GM18870 (cell line): ENCODE results near the gene SHOX.
"Not testable (repeated sequence)": the region's sequence is repeated elsewhere in the genome, so short reads cannot be mapped to it uniquely, and the experiment has no call there.

Experiments used
- ATAC-seq: cut with Tn5 transposase; IDR thresholded peaks from one replicate; pipeline ENCODE4 v1.9.1; 2021; ENCODE audit warnings: moderate library complexity; ENCODE audit not compliant: unreplicated experiment

The SHOX gene

DNA sequence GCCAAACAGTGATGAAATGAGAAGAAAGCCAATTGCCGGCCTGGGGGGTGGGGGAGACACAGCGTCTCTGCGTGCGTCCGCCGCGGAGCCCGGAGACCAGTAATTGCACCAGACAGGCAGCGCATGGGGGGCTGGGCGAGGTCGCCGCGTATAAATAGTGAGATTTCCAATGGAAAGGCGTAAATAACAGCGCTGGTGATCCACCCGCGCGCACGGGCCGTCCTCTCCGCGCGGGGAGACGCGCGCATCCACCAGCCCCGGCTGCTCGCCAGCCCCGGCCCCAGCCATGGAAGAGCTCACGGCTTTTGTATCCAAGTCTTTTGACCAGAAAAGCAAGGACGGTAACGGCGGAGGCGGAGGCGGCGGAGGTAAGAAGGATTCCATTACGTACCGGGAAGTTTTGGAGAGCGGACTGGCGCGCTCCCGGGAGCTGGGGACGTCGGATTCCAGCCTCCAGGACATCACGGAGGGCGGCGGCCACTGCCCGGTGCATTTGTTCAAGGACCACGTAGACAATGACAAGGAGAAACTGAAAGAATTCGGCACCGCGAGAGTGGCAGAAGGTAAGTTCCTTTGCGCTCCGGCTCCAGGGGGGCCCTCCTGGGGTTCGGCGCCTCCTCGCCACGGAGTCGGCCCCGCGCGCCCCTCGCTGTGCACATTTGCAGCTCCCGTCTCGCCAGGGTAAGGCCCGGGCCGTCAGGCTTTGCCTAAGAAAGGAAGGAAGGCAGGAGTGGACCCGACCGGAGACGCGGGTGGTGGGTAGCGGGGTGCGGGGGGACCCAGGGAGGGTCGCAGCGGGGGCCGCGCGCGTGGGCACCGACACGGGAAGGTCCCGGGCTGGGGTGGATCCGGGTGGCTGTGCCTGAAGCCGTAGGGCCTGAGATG, at the start of gene SHOX:
SHOX (plus strand) TSS at position 180 of the 885 bp plus-strand sequence; CDS start at position 287, 107 bp downstream.
- ATAC-seq, result no peak

DNA sequence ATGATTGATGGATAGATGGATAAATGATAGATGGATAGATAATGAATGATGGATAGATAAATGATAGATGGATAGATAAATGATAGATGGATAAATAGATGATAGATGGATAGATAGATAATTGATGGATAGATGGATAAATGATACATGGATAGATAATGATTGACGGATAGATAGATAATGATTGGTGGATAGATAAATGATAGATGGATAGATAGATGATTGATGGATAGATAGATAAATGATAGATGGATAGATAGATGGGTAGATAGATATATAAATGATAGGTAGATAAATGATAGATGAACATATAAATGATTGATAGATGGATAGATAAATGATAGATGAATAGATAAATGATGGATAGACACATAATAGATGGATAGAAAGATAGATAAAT, 49.5 kb upstream of the SHOX start:
- ATAC-seq, result no peak

DNA sequence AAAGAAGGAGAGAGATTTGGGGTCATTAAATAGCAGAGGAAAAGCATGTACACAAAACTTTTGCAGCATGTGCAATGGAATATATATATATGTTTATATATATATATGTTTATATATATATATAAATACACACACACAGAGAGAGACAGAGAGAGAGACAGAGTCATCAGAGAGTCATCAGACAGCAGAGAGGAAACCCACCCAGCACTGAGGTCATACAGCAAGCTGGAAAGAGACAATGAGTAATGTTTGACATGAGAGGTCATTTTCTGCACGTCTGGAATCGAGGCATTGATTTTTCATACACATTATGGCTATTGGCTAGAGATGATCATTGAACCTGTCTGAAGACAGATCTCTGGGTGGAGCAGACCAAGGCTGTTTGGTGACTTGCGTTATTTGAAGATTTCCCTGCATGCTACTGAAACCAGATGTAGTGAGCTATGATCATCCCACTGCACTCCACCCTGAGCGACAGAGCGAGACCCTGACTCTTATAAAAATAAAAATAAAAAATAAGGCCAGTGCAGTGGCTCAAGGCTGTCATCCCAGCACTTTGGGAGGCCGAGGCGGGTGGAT, 48.8 kb upstream of the SHOX start:
- no peak for ATAC-seq

- ATAC-seq, result no peak
Measured at GRCh38 chrX:584572-584971, 46.0 kb upstream of the SHOX start.

GRCh38 chrX:585115-585808, 45.3 kb upstream of the SHOX start:
- ATAC-seq, result no peak

GRCh38 chrX:586351-586750, 44.2 kb upstream of the SHOX start:
- no peak for ATAC-seq

DNA sequence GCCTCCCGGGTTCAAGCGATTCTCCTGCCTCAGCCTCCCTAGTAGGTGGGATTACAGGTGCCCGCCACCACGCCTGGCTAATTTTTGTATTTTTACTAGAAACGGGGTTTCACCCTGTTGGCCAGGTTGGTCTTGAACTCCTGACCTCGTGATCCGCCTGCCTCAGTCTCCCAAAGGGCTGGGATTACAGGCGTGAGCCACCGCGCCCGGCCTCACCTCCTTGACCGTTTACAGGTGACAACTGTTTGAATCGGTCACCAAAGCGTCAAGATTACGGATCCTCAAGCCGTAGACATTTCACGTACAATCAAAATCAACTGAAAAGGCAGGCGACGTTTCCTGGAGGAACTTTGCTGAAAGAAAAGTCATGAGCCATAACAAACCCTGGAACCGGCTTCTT, 41.3 kb upstream of the SHOX start:
- ATAC-seq, result not testable (repeated sequence)

DNA sequence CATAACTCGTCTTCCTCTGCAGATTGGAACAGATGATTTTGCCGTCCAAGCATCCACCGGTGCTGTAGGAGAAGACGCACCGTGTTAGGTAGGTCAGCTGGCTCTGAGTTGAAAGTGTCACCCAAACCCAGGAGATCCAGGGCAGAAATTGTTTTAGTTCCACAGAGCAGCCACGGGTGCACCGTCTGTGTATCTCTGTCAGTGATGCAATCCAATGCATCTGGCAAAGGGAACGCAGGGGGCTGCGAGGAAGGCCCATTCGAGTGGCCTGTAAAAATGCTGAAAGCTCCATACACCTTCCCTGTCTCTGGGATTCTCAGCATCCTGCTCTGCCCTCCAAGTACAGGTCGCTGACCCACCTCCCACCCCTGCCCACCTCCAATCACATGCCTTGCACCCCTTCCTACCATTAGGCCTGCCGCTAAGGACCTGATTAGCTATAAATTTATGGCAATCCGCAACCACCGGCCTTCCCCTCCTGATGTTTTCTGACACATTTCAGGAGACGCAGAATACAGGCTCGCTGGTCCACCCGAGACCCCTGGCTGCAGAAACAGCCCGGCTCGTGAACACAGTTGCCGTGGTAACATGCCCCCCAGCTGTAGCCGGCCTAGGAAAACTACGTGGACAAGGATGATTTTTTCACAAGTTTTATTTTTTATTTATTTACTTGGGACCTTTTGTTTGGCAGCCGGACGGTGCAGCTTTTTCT, 39.7 kb upstream of the SHOX start:
- no peak for ATAC-seq

- no peak for ATAC-seq
Measured at GRCh38 chrX:599837-600715, 30.5 kb upstream of the SHOX start.

DNA sequence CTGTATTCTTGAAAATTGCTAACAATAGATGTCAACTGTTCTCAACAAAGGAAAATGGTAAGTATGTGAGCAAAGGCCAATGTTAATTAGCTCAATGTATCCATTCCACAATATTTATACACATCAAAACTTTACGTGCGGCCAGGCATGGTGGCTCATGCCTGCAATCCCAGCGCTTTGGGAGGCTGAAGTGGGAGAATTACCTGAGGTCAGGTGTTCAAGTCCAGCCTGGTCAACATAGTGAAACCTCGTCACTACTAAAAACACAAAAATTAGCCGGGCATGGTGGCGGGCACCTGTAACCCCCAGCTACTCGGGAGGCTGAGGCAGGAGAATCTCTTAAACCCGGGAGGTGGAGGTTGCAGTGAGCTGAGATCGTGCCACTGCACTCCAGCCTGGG, 27.6 kb upstream of the SHOX start:
- not testable (repeated sequence) for ATAC-seq

- not testable (repeated sequence) for ATAC-seq
Measured at GRCh38 chrX:604616-605015, 26.0 kb upstream of the SHOX start.

- ATAC-seq, result not testable (repeated sequence)
Measured at GRCh38 chrX:608088-608487, 22.5 kb upstream of the SHOX start.

DNA sequence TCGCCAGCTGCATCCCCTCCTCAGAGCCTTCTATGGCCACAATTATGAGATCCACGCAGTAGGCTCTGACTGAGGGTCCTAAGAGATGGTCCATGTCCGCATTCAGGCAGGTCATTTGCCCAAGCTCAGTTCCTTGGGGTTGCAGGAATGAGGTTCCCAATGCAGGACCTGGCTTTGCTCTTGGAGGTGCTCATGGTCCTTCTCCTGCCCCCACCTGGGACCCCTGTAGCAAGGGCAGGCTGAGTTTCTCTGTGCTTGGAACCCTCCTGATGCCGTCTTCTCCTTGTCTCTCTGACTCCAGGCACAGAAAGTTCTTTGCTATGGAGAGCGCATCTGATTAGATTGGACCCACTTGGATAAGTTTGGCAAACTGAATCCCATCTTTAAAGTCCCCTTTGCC, 16.5 kb upstream of the SHOX start:
- ATAC-seq, result no peak

DNA sequence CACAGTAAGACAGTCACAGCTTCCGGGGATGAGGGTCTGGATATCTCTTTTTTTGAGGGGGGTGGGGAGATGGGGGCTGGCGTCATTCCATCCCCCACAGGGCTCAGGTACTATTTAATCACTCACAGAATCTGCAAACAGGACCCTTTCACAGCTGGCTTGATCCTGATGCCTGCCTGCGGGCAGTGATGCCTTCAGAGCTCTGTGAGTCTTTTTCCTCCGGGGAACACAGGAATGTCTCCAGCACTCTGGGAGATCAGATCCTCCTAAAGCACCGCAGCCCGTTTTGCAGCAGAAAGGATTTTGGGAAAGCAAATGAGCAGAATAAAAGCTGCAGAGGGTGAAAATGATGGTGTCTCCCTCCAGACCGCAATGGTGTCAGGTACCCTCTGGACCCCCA, 13.2 kb upstream of the SHOX start:
- ATAC-seq, result no peak

DNA sequence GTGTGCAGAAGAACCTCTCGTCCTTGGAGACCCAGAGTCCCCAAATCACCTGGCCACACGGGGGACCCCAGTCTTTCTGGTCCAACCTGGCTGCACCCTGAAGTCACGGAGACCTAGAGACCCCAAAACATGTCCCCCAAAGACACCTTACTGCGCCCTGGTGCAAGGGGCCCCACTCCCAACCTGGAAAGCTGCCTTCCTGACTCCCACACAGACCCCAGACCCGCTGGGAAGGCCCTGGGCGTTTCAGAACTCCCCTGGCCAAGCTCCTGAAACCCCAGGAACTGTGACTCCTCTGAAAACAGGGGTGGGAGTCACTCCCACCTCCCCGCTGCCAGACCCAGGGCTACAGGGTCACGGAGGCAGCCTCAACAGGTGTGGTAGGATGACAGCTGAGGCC, 12.7 kb upstream of the SHOX start:
- no peak for ATAC-seq

DNA sequence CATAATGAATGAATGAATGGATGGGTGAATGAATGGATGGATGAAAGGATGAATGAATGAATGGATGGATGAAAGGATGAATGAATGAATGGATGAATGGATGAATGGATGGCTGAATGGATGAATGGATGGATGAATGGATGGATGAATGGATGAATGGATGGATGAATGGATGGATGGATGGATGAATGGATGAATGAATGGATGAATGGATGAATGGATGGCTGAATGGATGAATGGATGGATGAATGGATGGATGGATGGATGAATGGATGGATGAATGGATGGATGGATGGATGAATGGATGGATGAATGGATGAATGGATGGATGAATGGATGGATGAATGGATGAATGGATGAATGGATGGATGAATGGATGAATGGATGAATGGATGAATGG, 12.3 kb upstream of the SHOX start:
- not testable (repeated sequence) for ATAC-seq

DNA sequence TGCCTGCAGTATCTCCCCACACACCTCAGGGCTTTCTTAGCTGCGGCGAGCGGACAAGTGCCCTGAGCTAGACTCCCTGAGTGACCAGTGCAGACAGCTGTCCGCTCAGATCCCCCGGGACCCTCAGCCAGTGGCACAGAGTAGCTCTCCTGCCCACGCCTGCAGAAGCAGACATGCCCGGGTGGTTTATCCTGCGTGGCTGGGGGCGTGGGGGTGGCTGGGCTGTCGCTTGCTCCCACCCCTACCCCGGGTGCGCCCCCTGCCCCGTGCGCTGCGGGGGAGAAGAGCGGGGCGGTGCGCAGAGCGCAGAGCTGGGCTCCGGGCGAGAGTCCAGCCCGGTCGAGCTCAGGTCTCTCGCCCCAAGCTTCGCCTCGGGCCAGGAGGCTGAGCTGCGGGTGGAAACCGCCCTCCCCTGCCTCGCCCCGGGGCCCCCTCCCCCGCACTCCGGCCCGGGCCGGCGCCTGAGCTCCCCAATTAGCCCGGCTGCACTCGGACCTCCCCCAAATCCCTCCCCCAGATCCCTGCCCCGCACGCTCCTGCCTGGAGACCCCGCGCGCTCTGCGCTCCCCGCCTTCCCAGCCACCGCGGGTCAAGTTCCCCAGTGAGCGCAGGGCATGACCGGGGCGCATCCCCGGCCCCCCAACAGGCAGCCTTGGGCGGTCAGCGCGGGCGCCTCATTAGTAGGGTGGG, 11.7 kb upstream of the SHOX start:
- no peak for ATAC-seq

DNA sequence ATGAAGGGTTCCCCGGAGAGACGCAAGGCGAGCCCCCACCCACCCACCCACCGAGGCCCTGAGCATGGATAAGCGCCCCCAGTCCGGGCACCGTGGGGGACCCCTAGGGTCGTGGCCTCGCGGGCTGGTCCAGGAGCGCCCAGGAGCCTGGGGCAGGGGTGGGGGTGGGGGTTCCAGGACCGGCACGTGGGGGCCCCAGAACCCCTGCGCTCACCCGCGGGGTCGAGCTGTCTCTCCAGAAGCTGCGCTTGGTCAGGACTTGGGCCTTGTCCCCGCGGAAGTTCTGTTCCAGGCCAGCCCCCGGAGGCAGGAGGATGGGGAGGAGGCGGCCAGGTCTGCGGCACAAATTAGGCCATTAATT, 11.2 kb upstream of the SHOX start:
- ATAC-seq, result no peak

- no peak for ATAC-seq
Measured at GRCh38 chrX:619812-620531, 10.6 kb upstream of the SHOX start.
